Activated naive CD8-positive, alpha-beta T cell treated with anti-CD3 and anti-CD28 coated beads, Interleukin-2, amount 50 U/mL, for 16 hours (primary cell): ENCODE measurements around the gene RILP.

ENCODE experiments used
- DNase-seq: peaks from one replicate; pipeline ENCODE4 v3.0.0-alpha.2; 2020; ENCODE audit warnings: low read depth, low spot score

RILP gene

DNA sequence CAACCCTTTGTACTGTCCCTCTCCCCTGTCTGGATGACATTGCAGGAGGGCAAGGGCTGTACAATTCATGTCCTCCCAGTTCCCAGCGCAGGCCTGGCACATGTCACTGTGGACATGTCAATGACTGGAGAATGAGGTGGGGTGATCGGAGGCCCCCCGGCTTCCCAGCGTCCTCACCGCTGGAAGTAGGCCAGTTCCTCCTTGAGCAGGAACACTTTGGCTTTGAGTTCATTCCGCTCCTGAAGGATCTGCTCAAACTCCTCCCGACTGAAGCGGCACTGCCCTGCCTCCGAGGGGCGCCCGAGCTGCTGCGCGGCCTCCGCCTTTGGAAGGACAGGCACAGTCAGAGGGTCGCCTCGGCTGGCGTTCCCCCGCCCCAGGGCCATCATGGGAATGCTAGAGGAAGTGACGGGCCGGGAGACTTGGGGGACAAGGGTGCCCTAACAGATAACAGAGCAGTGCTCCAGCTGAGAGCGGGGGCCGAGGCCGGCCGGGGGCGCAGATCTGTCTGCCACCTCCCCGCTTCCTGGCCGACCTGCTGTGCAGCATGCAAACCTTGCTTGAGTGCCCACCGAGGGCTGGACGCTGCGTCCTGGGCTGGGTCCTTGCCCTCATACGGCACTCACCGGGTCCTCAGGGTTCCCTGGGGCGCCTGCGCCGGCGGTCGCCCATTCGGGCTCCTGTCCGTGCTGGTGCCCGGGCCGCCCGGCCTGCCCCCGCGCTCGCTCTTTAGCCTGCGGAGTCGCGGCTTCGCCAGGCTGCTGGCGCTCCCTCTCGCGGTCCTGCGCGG lies 1.3 kb downstream of the RILP start:
- no peak for DNase-seq

DNA sequence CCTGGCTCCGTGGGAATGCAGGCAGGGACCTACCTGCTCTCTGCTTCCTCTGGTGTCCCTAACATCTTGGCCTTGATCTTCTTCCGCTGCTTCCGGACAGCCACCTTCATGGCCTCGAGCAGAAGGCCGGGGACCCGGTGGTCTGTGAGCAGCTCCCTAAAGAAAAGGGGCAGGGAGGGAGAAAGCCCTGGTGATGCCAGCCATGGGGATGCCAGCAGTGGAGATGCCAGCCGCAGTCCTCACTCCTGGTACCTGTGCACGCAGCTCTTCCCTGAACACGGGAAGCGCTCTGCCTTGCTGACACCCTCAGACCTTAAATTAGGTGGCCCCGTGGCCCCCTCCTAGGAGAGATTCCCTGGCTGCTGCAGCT lies 1.9 kb downstream of the RILP start:
- DNase-seq = no peak

DNA sequence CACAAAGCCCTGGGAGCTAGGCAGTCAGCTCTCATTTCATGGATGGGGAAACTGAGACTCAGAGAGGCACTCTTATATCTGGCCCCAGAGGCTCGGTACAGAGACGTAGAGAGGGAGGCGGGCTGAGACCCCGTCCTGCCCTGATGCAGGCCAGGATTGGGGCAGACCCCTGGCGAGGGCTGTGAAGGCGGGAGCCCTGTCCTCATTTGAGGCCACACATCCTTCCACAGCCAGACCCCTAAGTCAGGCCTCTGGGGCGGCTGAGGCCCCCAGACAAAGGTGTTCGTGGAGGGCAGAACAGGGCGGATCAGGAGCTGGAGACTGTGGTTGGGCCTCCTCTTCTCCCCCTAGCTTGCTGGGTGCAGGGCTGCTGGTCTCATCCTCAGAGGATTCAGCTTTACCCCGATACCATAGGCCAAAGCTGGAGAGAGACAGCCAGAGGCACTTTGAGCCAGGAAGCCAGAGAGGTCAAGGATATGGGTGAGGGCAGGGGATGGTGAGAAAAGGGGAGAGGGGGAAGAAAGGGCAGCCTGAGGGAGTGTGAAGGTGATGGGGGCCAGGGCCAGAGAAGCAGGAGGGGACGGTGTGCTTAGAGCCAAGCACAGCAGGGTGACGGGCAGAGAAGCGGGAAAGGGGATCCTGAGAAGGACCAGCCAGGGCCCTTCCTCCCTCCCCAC lies 3.3 kb downstream of the RILP start:
- no peak for DNase-seq

DNA sequence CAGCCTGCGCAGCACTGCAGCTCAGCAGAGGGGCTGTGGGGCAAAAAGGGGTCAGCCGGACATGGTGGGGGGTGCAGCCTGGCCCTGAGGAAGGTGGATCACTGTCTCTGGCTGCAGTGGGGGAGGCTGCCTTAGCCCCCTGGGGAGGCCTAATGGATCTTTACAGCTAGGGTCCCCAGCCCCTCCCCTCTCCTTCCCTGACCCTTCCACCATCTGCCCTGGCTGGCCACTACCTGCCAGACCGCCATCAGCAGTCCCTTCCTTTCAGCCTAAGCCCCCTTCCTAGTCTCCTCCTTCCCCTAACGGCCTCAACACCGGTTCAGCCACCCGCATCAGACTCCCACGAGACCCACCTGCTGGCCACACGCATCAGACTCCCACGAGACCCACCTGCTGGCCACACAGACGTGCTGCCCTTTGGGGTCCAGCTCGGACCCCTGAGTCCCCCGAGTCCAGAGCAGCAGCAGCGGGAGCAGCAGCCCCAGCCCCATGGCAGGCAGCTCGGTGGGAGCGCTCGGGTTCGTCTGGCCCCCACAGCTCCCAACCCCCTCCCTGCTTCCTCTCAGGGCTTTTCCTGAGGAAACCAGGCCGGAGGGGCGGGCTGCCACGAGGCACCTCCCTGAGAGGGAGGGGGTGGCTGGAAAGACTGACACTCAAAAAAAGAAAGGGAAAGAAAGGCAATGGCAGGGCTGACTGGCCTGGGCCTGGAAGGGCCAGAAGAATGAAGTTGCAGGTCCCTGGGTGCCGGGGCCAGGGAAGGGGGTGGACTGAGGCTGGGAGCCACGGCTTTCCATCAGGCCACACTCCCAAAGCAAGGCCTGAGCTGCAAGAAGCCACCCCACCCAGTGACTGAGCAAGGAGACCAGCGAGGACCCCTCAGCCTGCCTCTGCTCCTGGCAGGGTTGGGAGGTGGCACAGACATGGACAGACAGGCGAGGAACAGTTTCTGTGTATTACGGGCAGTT lies 4.2 kb downstream of the RILP start, which contains the start of gene SCARF1:
TSS of gene SCARF1 (minus strand) at position 526 of the 965 bp plus-strand sequence. CDS start at position 491, 35 bp downstream.
- DNase-seq = no peak

DNA sequence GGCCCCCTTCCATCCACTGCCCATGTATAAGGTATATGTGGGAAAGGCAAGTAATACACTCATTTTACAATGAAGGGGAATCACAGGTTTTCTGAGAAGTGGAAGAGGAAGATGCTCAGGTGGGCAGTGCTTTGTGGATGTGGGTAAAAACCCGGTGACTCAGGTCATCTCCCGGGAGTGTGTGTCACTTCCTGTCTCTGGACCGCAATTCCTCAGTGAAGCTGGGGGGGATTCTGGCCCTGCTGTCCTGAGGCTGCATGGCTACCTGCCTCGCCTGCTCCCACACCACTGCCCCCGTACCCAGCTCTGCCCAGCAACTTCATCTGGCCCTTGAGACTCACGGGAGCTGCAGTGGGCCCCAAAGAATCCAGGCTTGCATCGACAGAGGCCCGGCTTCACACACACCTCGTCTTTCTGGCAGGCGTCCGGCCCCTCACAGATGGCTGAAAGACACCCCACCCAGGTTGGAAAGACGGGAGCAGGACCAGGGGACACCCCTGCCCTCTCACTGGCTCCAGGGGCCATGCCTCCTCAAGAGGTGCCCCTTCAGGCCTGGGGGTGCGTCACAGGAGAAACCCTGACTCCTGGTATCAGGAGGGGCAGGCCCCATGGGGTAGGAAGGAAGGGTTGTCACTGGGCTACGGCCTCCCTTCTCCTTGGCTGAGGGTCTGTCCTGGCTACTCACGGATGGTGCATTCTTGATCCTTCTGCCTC lies 5.0 kb downstream of the RILP start:
- DNase-seq = no peak

DNA sequence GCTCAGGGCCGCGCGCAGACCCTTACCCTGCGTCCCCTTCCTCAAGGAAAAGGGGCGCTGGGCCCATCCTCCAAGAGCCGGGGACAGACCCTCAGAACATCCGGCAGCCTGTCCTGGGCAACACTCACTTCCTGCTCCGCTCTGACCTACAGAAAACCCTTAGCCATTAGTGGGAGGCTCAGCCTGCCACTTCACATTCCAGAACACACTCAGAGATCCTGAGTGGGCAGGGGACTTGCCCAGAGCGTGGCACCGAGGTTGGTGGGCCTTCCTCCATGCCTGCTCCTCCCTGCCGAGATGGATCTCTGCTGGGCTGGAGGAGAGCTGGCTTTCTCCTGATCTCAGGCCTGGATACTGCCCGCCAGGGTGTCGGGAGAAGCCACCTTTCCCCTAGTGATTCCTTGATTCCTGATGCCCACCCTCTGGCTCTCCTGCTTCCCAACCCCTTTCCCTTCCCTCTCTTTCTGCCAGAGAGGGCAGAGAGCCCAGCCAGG lies 5.6 kb downstream of the RILP start:
- no peak for DNase-seq

DNA sequence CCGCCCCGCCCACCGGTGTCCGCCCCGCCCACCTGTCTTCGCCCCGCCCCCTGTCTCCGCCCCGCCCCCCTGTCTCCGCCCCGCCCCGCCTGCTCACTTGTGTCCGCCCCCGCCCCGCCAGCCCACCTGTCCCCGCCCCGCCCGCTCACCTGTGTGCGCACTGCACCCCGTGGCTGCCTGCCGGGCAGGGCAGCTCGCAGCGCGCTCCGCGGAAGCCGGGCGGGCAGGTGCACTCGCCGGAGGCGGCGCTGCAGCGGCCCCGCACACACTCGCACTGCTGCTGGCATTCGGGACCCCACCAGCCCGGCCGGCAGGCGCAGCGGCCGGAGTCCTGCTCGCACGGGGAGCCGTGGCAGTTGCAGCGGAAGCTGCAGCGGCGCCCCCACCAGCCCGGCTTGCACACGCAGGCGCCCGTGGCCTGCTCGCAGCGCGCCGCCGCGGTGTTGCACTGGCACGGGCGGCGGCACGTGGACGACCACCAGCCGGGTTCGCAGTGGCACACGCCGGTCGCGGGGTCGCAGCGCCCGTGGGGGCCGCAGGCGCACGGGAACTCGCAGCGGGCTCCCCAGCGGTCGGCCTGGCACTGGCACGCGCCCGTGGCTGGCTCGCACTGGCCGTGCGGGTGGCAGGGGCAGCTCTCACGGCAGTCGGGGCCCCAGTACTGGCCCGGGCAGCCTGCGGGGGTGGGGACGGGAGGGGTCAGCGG lies 6.2 kb downstream of the RILP start:
- no peak for DNase-seq

DNA sequence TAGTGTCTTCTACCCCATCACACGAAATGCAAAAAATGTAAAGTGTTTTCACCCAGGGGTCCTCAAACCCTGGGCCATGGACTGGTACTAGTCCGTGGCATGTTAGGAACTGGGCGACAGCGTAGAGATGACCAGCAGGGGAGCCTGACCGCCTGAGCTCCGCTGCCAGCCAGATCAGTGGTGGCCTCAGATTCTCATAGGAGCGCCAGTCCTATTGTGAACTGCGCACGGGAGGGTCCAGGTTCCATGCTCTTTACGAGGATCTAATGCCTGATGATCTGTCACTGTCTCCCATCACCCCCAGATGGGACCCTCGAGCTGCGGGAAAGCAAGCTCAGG lies 8.6 kb downstream of the RILP start:
- no peak for DNase-seq

DNA sequence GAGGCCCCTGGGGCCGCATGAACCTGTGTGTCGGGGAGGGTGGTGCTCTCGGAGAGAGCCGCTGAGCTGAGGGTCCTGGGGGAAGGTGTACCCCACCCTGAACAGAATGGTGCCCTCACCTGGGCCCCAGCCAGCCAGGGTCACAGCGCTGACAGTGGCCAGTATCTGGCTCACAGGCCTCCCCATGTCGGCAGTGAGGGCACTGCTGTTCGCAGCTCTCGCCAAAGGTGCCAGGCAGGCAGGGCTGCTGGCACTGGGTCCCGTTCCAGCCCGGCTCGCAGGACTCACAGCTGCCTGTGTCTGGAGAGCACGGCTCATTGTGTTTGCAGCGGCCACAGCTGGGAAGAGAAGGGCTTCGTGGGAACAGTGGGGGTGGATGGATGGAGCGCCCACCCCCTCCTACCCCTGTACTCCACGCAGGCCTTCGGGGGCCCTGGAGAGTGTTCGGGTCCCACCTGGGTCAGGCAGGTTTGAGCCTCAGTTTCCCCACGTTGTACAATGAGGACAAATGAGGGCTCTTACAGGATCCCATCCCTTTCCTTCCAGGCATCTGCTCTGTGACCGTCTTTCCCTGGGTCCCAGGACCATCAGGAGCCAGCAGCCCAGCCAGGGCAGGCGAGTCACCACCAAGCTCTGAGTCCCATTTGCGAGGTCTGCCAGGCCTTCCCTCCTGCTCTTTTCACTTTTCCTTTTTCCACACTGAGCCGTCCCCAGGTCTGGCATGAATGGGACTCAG lies 9.2 kb downstream of the RILP start:
- no peak for DNase-seq

DNA sequence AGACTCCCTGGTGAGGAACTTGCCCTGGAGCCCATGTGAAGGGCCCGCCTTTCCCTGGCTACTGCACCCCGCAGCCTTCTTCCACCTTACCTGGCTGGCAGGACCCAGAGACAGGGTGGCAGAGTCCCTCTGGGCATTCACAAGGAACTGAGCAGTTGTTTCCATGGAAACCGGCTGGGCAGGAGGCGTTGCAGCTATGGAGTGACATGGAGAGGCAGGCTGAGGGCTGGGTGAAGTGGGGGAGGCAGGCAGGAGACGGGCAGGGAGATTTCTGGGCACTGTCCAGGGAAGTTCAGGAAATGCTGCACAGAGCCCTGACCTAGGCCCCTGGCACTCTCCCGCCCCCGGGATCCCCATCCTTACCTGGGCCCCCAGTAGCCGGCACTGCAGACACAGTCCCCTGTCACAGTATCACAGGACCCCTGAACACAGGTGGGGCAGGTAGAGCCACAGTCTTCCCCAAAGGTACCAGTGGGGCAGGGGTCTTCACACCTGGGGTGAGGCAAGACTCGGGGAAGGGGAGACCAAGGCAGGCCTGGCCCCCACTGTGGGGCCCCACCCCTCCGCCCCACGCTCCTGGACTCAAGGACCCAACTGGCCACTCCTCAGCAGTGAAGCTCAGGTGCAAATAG lies 10.0 kb downstream of the RILP start:
- no peak for DNase-seq

DNA sequence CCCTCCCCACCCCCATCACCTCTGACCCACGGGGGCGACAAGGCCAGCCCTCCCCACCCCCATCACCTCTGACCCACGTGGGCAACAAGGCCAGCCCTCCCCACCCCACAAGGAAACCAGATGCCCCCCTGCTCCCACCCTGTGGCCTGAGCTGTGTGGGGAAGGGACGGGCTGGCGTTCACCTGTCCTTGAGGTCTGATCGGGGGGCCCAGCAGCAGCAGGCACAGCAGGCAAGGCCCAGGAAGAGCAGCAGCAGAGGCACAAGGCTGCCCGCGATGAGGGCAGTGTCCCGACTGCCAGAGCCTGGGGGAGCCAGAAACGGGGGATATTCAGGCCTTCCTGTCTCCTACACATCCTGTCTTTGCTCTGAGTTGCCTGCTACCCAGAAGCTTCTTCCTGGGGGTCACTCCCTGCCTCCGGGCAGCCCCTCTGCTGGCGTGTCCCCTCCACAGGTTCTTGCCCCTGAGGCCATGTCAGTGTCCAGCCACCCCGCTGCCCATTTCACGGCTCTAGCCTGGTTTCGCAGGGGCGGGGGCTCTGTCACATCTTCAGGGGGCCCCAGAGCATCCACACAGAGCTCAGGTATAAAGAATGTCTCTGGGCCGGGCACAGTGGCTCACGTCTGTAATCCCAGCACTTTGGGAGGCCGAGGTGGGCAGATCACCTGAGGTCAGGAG lies 10.9 kb downstream of the RILP start:
- no peak for DNase-seq

DNA sequence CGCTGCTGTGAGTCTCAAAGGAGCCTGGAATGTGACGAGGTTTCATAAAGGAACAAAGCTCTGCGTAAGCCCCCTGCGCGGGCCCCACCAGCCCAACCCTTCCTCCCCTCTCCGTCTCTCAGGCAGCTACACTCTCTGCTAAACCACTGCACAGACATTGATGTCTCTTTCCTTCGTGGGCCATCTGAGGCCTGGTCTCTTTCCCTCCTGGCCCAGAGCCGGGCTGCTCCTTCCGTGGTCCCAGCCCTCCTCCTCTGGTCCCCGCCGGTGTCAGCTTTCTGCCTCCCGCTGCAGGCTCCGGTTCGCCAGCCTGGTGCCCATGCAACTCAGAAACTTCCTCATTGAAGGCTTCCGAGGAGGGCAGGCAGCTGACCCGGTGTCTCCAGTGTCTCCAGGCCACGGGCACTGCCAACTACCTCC lies 11.5 kb downstream of the RILP start:
- DNase-seq = no peak

DNA sequence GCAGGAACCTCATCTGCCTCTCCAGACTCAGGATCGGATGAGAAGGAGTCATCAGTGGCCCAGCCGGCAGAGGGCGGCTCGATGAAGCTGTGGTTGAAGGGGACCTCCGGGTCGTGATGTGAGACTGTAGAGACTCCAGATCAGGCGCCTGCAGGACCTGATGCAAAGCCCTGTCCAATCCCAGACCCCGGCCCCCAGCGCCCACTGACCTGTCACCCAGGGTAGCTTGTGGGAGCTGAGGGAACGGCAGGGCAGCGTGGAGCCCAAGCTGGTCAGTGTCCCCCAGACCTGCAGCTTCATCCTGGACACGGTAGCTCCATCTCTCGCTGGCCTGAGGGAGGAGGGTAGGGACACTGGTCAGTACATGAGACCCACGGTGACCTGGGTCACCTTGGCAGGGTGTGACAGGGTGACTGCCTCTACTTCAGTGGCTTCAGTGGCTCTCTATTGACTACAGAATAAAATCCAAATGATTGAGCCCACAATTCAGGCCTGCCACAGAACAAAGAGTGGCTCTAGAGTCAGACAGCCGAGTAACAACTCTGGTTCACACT lies 12.9 kb downstream of the RILP start:
- no peak for DNase-seq

DNA sequence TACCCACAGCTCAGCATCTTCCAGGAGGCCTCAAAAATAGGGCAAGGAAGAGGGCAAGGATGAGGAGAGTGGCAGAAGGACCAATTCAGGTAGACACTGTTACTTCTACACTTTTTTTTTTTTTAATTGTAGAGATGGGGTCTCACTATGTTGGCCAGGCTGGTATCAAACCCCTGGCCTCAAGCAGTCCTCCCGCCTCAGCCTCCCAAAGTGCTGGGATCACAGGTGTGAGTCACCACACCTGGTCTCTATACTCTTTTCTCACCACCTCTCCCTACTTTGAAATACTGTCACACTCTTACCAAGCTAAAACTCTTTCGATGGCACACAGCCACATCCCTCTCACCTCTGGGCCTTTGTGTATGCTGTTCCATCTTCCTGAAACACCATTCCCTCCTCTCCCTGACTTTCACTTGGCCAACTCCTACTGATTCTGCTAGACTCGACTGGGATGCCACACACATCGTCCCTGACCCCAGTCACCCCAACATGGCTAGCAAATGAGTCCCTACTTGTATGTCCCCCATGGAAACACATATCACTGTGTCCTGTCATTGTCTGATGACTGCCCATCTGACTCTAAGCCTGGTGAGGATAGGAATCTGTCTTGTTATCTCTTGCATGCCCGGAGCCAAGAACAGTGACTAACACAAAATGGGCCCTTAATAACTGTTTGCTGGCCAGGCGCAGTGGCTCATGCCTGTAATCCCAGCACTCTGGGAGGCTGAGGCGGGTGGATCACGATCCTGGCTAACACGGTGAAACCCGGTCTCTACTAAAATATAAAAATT lies 13.8 kb downstream of the RILP start:
- no peak for DNase-seq

DNA sequence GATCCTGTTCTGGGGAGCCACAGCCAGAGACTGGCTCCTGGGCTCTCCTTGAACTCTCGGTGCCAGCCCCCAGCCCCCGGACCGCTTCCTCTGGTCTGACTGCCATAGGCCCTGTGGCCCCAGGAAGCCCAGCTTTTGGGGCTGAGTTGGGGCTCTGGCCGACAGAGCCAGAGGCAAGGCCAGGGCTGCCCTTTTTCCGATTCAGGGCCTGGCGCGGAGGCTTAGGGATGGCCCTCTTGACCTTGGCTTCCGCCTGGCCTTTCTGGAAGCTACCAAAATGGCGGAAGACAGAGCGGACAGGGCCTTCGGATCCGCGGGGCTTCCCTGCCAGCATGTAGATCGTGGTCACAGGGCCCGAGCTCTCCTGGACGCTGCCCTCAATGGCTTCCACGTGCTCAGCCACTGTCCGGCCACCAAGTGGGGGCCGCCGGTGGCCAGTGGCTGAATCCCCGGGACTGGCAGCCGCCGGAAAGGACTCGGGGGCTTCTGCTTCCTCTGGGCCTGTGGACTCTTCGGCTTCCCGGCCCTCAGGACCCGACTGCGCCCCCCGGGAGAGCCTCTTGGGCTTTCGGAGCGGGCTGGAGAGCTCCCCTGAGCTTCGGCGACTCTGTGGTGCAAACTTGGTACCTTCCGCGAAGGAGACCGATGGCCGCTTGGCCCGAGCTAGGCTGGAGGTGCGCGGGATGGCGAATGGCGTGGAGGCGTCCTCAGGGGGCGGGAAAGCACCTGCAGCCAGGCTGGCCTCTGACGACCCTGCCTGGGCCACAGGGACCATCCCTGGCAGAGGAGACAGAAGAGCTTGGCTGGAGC lies 14.6 kb downstream of the RILP start:
- DNase-seq = no peak

DNA sequence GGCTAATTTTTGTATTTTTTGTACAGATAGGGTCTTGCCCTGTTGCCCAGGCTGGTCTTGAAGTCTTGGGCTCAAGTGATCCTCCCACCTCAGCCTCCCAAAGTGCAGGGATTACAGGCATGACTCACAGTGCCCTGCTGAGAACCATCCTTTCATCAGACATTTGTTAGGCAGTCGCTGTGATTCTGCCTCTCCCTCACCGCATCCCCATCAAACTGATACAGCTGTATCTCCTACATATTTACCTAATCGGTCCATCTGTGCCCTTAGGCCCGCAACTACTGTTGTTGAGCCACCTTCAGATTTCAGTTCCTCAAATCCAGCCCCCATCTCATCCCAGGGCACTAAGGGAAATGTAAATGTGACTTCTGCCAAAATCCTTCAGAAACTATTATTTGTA lies 19.0 kb downstream of the RILP start:
- DNase-seq = no peak
